ENCODE measurements around the gene MAGIX. TPM values are rescaled to one million over a fixed set of nuclear protein-coding genes. Genes with fewer than 3 reads are reported as not detected.
A peak's percentile ranks its signal among the peaks of the same experiment; 100 is the strongest.

Gene MAGIX
- total and polyA plus RNA-seq, 4 donors = 2.0 to 6.2 (median 5.8) TPM

DNA sequence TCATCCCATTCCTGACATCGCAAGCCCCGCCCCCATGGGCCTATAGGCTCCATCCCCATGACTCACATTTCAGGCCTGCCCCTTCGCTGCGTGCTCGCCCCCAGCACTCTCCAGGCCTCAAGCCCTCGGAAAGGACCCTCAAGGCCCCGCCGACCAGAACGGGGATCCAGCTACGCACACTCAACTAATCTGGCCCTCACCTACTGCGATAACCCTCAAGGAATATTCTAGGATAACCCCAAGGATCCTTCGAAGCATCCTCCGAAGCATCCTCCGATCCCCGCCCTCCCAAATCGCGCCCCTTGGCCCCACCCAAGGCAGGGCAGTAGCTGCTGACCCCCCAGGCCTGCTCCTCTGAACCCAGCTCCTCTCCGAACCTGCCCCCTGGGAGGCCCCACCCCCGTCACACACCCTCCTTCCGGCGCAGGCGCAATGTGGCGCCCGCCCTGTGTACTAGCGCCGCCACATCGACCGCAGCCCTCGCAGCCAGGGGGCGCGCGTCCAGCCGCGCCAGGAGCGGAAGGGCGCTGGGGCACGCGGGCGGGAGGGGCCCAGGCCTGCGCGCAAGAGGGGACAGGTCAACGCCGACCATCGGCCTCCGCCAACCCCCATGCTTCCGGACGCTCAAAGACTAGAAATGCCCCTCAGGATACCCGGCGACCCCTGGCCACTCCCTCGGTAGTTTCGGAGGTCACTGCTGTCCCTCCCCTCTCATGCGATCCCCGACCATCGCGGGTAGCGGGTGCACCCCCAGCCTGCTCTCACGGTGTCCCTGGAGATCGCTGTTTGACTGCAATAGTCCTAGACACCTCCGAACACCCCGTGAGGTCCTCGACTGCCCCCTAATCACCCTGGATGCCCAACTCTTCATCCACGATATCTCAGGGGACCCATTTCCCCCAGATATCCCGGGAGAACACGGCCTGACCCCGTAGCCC, 6.4 kb upstream of the MAGIX start:
- Histone ChIP-seq H3K4me1 (ENCODE audit: control insufficient read depth, insufficient read depth, low read length) (no peaks in the 10 kb centered on the region), H3K4me3 (ENCODE audit: low read depth, low read length) (peak overlapping the region; percentile 58), H3K9me3 (ENCODE audit: control insufficient read depth, insufficient read depth, low read length) (no peaks in the 10 kb centered on the region), H3K27ac (ENCODE audit: low read depth, low read length) (peak overlapping the region; percentile 97), H3K36me3 (ENCODE audit: control insufficient read depth, insufficient read depth, low read length) (no peaks in the 10 kb centered on the region), H3K27me3 (ENCODE audit: control insufficient read depth, insufficient read depth, low read length) (no peaks in the 10 kb centered on the region)
- 30% methylated on average over 62 of the region's 65 CpGs for WGBS (ENCODE audit: insufficient coverage)
- DNase-seq (ENCODE audit: low read depth in 4 of 6, low spot score in 6 of 6) = peak in 5 of 6 donors; percentile 52 to 96 (median 69)

- DNase-seq (ENCODE audit: low read depth in 4 of 6, low spot score in 6 of 6) = no peak
- no peaks in the 10 kb centered on the region for H3K9me3 ChIP-seq (ENCODE audit: control insufficient read depth, insufficient read depth, low read length)
- H3K4me3 ChIP-seq (ENCODE audit: low read depth, low read length) = no peak overlapping the region
- 48% methylated on average over 23 of the region's 25 CpGs for WGBS (ENCODE audit: insufficient coverage)
- H3K36me3 ChIP-seq (ENCODE audit: control insufficient read depth, insufficient read depth, low read length) = no peaks in the 10 kb centered on the region
- no peaks in the 10 kb centered on the region for H3K4me1 ChIP-seq (ENCODE audit: control insufficient read depth, insufficient read depth, low read length)
- H3K27ac ChIP-seq (ENCODE audit: low read depth, low read length) = no peak overlapping the region
- H3K27me3 ChIP-seq (ENCODE audit: control insufficient read depth, insufficient read depth, low read length) = no peaks in the 10 kb centered on the region
Measured at GRCh38 chrX:49157194-49157593, 5.4 kb upstream of the MAGIX start.

- H3K9me3 ChIP-seq (ENCODE audit: control insufficient read depth, insufficient read depth, low read length) = no peaks in the 10 kb centered on the region
- H3K36me3 ChIP-seq (ENCODE audit: control insufficient read depth, insufficient read depth, low read length) = peaks cover 5% of the 10 kb centered on the region
- no peak overlapping the region for H3K27ac ChIP-seq (ENCODE audit: low read depth, low read length)
- no CpG with 5 or more reads among the region's 2 CpGs for WGBS (ENCODE audit: insufficient coverage)
- H3K4me3 ChIP-seq (ENCODE audit: low read depth, low read length) = no peak overlapping the region
- DNase-seq (ENCODE audit: low read depth in 4 of 6, low spot score in 6 of 6) = no peak
- no peaks in the 10 kb centered on the region for H3K27me3 ChIP-seq (ENCODE audit: control insufficient read depth, insufficient read depth, low read length)
- H3K4me1 ChIP-seq (ENCODE audit: control insufficient read depth, insufficient read depth, low read length) = peaks cover 16% of the 10 kb centered on the region
Measured at GRCh38 chrX:49160908-49161307, 1.6 kb upstream of the MAGIX start.

GRCh38 chrX:49161632-49162031, 926 bp upstream of the MAGIX start:
- Histone ChIP-seq H3K36me3 (ENCODE audit: control insufficient read depth, insufficient read depth, low read length) (peaks cover 5% of the 10 kb centered on the region), H3K9me3 (ENCODE audit: control insufficient read depth, insufficient read depth, low read length) (no peaks in the 10 kb centered on the region), H3K27ac (ENCODE audit: low read depth, low read length) (no peak overlapping the region), H3K27me3 (ENCODE audit: control insufficient read depth, insufficient read depth, low read length) (no peaks in the 10 kb centered on the region), H3K4me3 (ENCODE audit: low read depth, low read length) (no peak overlapping the region), H3K4me1 (ENCODE audit: control insufficient read depth, insufficient read depth, low read length) (peaks cover 22% of the 10 kb centered on the region)
- DNase-seq (ENCODE audit: low read depth in 4 of 6, low spot score in 6 of 6) = no peak
- WGBS (ENCODE audit: insufficient coverage) = no CpG with 5 or more reads among the region's 5 CpGs

- peak overlapping the region; percentile 35 for H3K4me3 ChIP-seq (ENCODE audit: low read depth, low read length)
- H3K27me3 ChIP-seq (ENCODE audit: control insufficient read depth, insufficient read depth, low read length) = no peaks in the 10 kb centered on the region
- H3K9me3 ChIP-seq (ENCODE audit: control insufficient read depth, insufficient read depth, low read length) = no peaks in the 10 kb centered on the region
- peak in 3 of 6 donors; percentile 59 to 92 (median 92) for DNase-seq (ENCODE audit: low read depth in 4 of 6, low spot score in 6 of 6)
- H3K4me1 ChIP-seq (ENCODE audit: control insufficient read depth, insufficient read depth, low read length) = peaks cover 32% of the 10 kb centered on the region
- 22% methylated on average over 69 of the region's 69 CpGs for WGBS (ENCODE audit: insufficient coverage)
- peak overlapping the region; percentile 91 for H3K27ac ChIP-seq (ENCODE audit: low read depth, low read length)
- peaks cover 5% of the 10 kb centered on the region for H3K36me3 ChIP-seq (ENCODE audit: control insufficient read depth, insufficient read depth, low read length)
Measured at GRCh38 chrX:49163555-49164419, 1.2 kb downstream of the MAGIX start.

DNA sequence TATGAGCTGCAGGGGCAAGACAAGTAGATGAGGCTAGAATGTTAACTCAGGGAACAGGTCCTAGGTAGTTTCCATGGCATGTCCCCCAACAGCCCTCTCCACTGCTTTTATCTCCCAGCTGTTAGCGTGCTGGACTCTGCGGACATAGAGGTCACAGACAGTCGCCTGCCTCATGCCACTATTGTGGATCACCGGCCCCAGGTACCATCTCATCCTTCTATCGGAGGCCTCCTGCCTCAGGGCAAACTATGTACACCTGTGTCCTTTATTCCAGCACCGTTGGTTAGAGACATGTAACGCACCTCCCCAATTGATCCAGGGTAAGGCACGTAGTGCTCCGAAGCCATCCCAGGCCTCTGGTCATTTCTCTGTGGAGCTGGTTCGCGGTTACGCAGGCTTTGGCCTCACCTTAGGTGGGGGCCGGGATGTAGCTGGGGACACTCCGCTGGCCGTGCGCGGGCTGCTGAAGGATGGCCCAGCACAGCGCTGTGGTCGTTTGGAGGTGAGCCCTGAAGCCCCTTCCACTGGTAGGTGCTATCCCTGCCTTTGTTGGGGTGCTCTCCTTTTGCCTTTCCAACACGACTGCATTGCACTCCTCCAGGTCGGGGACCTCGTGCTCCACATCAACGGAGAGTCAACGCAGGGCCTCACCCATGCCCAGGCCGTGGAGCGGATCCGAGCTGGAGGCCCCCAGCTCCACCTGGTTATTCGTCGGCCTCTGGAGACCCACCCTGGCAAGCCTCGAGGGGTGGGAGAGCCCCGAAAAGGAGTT, 2.2 kb downstream of the MAGIX start:
- no peaks in the 10 kb centered on the region for H3K9me3 ChIP-seq (ENCODE audit: control insufficient read depth, insufficient read depth, low read length)
- 83% methylated on average over 31 of the region's 31 CpGs for WGBS (ENCODE audit: insufficient coverage)
- H3K27ac ChIP-seq (ENCODE audit: low read depth, low read length) = peak overlapping the region; percentile 91
- H3K4me3 ChIP-seq (ENCODE audit: low read depth, low read length) = no peak overlapping the region
- peaks cover 5% of the 10 kb centered on the region for H3K36me3 ChIP-seq (ENCODE audit: control insufficient read depth, insufficient read depth, low read length)
- H3K27me3 ChIP-seq (ENCODE audit: control insufficient read depth, insufficient read depth, low read length) = no peaks in the 10 kb centered on the region
- H3K4me1 ChIP-seq (ENCODE audit: control insufficient read depth, insufficient read depth, low read length) = peaks cover 32% of the 10 kb centered on the region
- no peak for DNase-seq (ENCODE audit: low read depth in 4 of 6, low spot score in 6 of 6)

DNA sequence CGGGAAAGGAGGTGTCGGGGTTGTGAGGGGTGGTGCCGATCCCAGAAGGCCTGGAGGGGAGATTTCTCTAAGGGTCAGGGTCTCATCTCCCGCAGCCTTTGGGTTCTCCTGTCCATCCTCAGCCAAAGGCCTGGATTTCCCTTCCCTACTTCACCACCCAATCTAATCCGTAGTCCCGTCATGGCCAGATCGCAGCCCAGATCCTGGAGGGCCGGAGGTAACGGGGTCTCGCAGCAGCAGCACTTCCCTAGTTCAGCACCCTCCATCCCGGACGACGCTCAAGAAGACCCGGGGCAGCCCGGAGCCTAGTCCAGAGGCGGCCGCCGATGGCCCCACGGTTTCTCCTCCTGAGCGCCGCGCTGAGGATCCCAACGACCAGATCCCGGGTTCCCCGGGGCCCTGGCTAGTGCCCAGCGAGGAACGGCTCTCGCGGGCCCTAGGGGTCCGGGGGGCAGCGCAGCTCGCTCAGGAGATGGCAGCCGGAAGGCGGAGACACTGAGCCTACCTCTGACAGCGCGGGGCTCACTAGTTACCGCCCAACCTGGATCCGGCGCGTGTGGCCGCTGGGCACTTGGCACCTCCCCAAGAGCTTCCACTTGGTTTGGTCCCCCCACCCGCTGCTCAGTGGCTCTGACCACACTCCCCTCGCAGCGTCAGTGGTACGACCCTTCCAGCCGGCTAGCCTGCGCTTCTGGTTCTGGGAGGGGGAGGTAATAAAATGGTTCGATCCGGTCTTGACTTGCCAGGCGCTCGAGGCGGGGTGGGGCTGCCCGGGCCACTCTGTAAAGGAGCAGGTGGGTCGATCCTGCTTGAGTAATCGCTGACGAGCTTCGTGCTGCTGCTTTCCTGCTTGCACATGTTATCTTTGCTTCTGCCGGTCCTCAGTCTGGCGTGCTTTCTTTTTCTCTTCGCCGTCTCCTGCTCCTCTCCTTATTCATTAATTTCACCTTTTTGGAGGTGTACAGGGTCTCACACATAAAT, 3.6 kb downstream of the MAGIX start:
- H3K9me3 ChIP-seq (ENCODE audit: control insufficient read depth, insufficient read depth, low read length) = no peaks in the 10 kb centered on the region
- H3K27me3 ChIP-seq (ENCODE audit: control insufficient read depth, insufficient read depth, low read length) = no peaks in the 10 kb centered on the region
- 32% methylated on average over 56 of the region's 61 CpGs for WGBS (ENCODE audit: insufficient coverage)
- peaks cover 5% of the 10 kb centered on the region for H3K36me3 ChIP-seq (ENCODE audit: control insufficient read depth, insufficient read depth, low read length)
- peaks cover 32% of the 10 kb centered on the region for H3K4me1 ChIP-seq (ENCODE audit: control insufficient read depth, insufficient read depth, low read length)
- DNase-seq (ENCODE audit: low read depth in 4 of 6, low spot score in 6 of 6) = peak in 3 of 6 donors; percentile 57 to 94 (median 89)
- H3K27ac ChIP-seq (ENCODE audit: low read depth, low read length) = peak overlapping the region; percentile 85
- peak overlapping the region; percentile 33 for H3K4me3 ChIP-seq (ENCODE audit: low read depth, low read length)

- WGBS (ENCODE audit: insufficient coverage) = 41% methylated on average over 31 of the region's 35 CpGs
- DNase-seq (ENCODE audit: low read depth in 4 of 6, low spot score in 6 of 6) = peak in 2 of 6 donors; percentile 50 to 61
Measured at GRCh38 chrX:49166914-49167739, 4.6 kb downstream of the MAGIX start.

More at GRCh38 chrX:49166914-49167739, 4.6 kb downstream of the MAGIX start:
- Histone ChIP-seq H3K4me1 (ENCODE audit: control insufficient read depth, insufficient read depth, low read length) (peaks cover 36% of the 10 kb centered on the region), H3K36me3 (ENCODE audit: control insufficient read depth, insufficient read depth, low read length) (peaks cover 5% of the 10 kb centered on the region), H3K9me3 (ENCODE audit: control insufficient read depth, insufficient read depth, low read length) (no peaks in the 10 kb centered on the region), H3K4me3 (ENCODE audit: low read depth, low read length) (peak overlapping the region; percentile 33), H3K27me3 (ENCODE audit: control insufficient read depth, insufficient read depth, low read length) (no peaks in the 10 kb centered on the region), H3K27ac (ENCODE audit: low read depth, low read length) (peak overlapping the region; percentile 85)
